Activated naive CD4-positive, alpha-beta T cell treated with anti-CD3 and anti-CD28 coated beads, Interleukin-2, amount 10 ng/mL, durations not matched to agents 7 days and 5 days (primary cell): ENCODE measurements around the gene SPTB.

Experiments used
- CTCF ChIA-PET: fragments of 350-600 bp; sonication (Branson Sonifier 250); formaldehyde crosslinking; loops from one replicate; lab custom pipeline; 2021; ENCODE audit warnings: antibody characterized with exemption; lab: Charles Lee
- DNase-seq: peaks from one replicate; pipeline ENCODE4 v3.0.0-alpha.2; 2020
- H3K27ac Mint-ChIP-seq: one replicate; pipeline ENCODE4 v1.8.0; 2021; ENCODE audit warnings: mild to moderate bottlenecking, moderate library complexity, mixed read lengths
- H3K27me3 Mint-ChIP-seq: one replicate; pipeline ENCODE4 v1.8.0; 2021; ENCODE audit warnings: mild to moderate bottlenecking, mixed read lengths
- H3K36me3 Mint-ChIP-seq: one replicate; pipeline ENCODE4 v1.8.0; 2021; ENCODE audit warnings: mixed read lengths
- H3K4me1 Mint-ChIP-seq: one replicate; pipeline ENCODE4 v1.8.0; 2021; ENCODE audit warnings: mixed read lengths
- H3K4me3 Mint-ChIP-seq: one replicate; pipeline ENCODE4 v1.8.0; 2021; ENCODE audit warnings: mild to moderate bottlenecking, moderate library complexity, mixed read lengths
- H3K9me3 Mint-ChIP-seq: one replicate; pipeline ENCODE4 v1.8.0; 2021; ENCODE audit warnings: mixed read lengths

SPTB gene

GRCh38 chr14:64855721-64856528, 23.8 kb downstream of the SPTB start:
- Mint-ChIP-seq H3K4me1 (no peaks in the 10 kb centered on the region), H3K36me3 (no peaks in the 10 kb centered on the region), H3K4me3 (no peak overlapping the region), H3K27ac (no peak overlapping the region), H3K27me3 (peaks cover 48% of the 10 kb centered on the region), H3K9me3 (no peaks in the 10 kb centered on the region)
- CTCF ChIA-PET = no interaction called here
- DNase-seq = no peak

GRCh38 chr14:64850369-64851137, 29.2 kb downstream of the SPTB start:
- Mint-ChIP-seq H3K9me3 (no peaks in the 10 kb centered on the region), H3K36me3 (no peaks in the 10 kb centered on the region), H3K4me3 (no peak overlapping the region), H3K4me1 (peaks cover 4% of the 10 kb centered on the region), H3K27me3 (peaks cover 45% of the 10 kb centered on the region), H3K27ac (no peak overlapping the region)
- no peak for DNase-seq
- CTCF ChIA-PET = no interaction called here

DNA sequence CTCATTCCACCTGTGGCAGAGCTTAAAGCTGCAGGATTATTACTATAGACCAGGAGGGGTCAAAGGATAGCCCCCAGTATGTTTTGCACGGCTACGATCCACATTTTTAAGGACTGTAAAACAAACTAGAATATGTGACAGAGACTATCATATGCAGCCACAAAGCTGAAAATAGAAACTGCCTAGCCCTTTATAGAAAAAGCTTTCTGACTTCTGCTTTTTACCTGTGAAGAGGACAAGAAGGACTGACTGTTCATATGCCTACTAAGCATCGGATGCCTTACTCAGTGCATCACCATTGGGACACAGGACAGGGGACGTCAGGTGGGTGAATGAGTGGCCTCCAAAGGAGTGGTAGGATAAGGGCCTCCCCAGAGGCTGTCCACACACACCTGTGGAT, 29.8 kb downstream of the SPTB start:
- no peaks in the 10 kb centered on the region for H3K9me3 Mint-ChIP-seq
- H3K4me1 Mint-ChIP-seq = peaks cover 4% of the 10 kb centered on the region
- no peak overlapping the region for H3K27ac Mint-ChIP-seq
- CTCF ChIA-PET = no interaction called here
- no peak for DNase-seq
- no peak overlapping the region for H3K4me3 Mint-ChIP-seq
- H3K27me3 Mint-ChIP-seq = peaks cover 44% of the 10 kb centered on the region
- no peaks in the 10 kb centered on the region for H3K36me3 Mint-ChIP-seq

- H3K9me3 Mint-ChIP-seq = no peaks in the 10 kb centered on the region
- no peak for DNase-seq
- no peaks in the 10 kb centered on the region for H3K36me3 Mint-ChIP-seq
- no peak overlapping the region for H3K4me3 Mint-ChIP-seq
- peaks cover 51% of the 10 kb centered on the region for H3K27me3 Mint-ChIP-seq
- no peak overlapping the region for H3K27ac Mint-ChIP-seq
- H3K4me1 Mint-ChIP-seq = peaks cover 4% of the 10 kb centered on the region
- CTCF ChIA-PET = interaction anchor here (1.2 kb wide), 2 partner anchors 12 to 43 kb away, joined by 3 read pairs; no protein-coding TSS in a partner anchor
Observed at GRCh38 chr14:64848239-64848638, 31.5 kb downstream of the SPTB start.

- Mint-ChIP-seq H3K9me3 (no peaks in the 10 kb centered on the region), H3K27ac (no peak overlapping the region), H3K4me3 (no peak overlapping the region), H3K4me1 (peaks cover 4% of the 10 kb centered on the region), H3K36me3 (no peaks in the 10 kb centered on the region), H3K27me3 (peaks cover 54% of the 10 kb centered on the region)
- CTCF ChIA-PET = no interaction called here
- DNase-seq = no peak
Observed at GRCh38 chr14:64846319-64846718, 33.4 kb downstream of the SPTB start.

DNA sequence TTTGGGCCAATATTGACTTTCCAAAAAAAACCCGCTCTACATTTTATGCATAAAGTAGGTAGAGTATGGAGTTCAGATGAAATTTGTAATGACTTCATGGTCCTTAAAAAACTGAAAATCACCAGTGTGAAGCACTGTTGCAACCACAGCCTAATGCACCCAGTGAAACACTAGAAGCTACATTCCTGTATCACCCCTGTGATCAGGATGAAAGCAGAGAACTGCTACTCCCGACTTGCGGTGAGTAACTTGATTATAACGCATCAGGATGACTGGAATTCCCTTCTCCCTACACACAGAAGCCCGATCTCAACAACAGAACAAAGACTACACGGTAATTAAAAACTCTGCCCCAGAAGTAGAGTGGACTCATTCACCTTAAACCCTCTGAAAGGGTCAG, 33.8 kb downstream of the SPTB start:
- Mint-ChIP-seq H3K9me3 (no peaks in the 10 kb centered on the region), H3K4me3 (no peak overlapping the region), H3K27ac (no peak overlapping the region), H3K27me3 (peaks cover 59% of the 10 kb centered on the region), H3K36me3 (no peaks in the 10 kb centered on the region), H3K4me1 (peaks cover 4% of the 10 kb centered on the region)
- CTCF ChIA-PET = no interaction called here
- DNase-seq = no peak

- no peak overlapping the region for H3K27ac Mint-ChIP-seq
- CTCF ChIA-PET = no interaction called here
- H3K4me1 Mint-ChIP-seq = peaks cover 4% of the 10 kb centered on the region
- no peak for DNase-seq
- H3K36me3 Mint-ChIP-seq = no peaks in the 10 kb centered on the region
- H3K9me3 Mint-ChIP-seq = no peaks in the 10 kb centered on the region
- no peak overlapping the region for H3K4me3 Mint-ChIP-seq
- peaks cover 56% of the 10 kb centered on the region for H3K27me3 Mint-ChIP-seq
Observed at GRCh38 chr14:64844969-64845536, 34.7 kb downstream of the SPTB start.

GRCh38 chr14:64844272-64844671, 35.4 kb downstream of the SPTB start:
- H3K27me3 Mint-ChIP-seq = peaks cover 60% of the 10 kb centered on the region
- H3K4me3 Mint-ChIP-seq = no peak overlapping the region
- no peak overlapping the region for H3K27ac Mint-ChIP-seq
- DNase-seq = no peak
- no peaks in the 10 kb centered on the region for H3K36me3 Mint-ChIP-seq
- H3K4me1 Mint-ChIP-seq = peaks cover 4% of the 10 kb centered on the region
- no peaks in the 10 kb centered on the region for H3K9me3 Mint-ChIP-seq
- CTCF ChIA-PET = no interaction called here

GRCh38 chr14:64843548-64843947, 36.2 kb downstream of the SPTB start:
- CTCF ChIA-PET = no interaction called here
- H3K4me3 Mint-ChIP-seq = no peak overlapping the region
- peaks cover 4% of the 10 kb centered on the region for H3K4me1 Mint-ChIP-seq
- DNase-seq = no peak
- no peaks in the 10 kb centered on the region for H3K9me3 Mint-ChIP-seq
- no peaks in the 10 kb centered on the region for H3K36me3 Mint-ChIP-seq
- H3K27ac Mint-ChIP-seq = no peak overlapping the region
- peaks cover 60% of the 10 kb centered on the region for H3K27me3 Mint-ChIP-seq

DNA sequence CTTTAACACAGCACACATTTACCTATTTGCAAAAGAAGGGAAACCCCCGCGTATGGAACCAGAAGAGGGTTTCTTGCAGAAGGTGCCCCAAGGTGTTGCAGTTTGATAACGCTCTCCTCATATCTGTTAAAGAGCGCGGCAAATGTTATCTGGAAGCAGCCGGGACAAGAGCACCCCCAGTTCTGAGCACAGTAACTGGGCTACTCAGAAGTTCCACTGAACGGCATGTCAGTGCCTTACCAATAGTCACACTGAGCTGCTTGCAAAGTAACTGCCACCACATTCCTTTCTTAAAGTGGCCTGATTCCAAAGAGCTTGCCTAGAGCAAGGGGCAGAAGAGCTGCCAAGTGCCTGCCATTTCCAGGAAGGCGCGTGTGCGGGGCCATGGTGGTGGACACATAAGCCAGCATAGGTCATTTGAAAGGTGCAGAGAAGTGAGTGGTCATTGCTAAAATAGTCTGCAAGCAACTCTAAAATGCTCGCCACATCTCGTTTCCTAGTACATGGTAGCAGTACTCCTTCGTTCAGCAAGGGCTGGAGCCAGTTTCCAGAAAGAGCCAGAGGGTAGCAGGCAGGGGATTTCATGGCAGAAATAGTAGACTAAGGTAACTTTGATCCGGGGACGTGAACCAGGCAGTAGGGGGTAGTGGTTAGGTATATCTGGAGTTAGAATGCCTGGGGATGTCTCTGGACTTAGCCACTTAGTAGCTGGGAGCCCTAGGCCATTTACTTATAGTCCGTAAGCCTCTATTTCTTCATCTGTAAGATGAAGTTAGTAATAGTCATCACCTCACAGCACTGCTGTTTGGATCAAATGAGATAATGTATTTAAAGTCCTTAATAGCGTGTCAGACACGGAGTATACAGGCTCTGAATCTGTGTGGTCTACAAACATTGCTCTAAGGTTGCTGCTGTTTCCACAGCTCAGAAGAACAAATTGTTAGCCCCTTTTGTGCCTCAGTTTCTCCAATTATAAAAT, 37.6 kb downstream of the SPTB start:
- CTCF ChIA-PET = no interaction called here
- H3K27me3 Mint-ChIP-seq = peaks cover 56% of the 10 kb centered on the region
- no peaks in the 10 kb centered on the region for H3K9me3 Mint-ChIP-seq
- no peaks in the 10 kb centered on the region for H3K4me1 Mint-ChIP-seq
- no peak overlapping the region for H3K4me3 Mint-ChIP-seq
- H3K27ac Mint-ChIP-seq = no peak overlapping the region
- H3K36me3 Mint-ChIP-seq = no peaks in the 10 kb centered on the region
- no peak for DNase-seq

- Mint-ChIP-seq H3K36me3 (no peaks in the 10 kb centered on the region), H3K4me1 (no peaks in the 10 kb centered on the region), H3K27me3 (peaks cover 54% of the 10 kb centered on the region), H3K27ac (no peak overlapping the region), H3K4me3 (no peak overlapping the region), H3K9me3 (no peaks in the 10 kb centered on the region)
- no peak for DNase-seq
- CTCF ChIA-PET = interaction anchor here (1.1 to 2.2 kb wide), 2 partner anchors 18 to 145 kb away, joined by 3 to 6 read pairs; partner anchors contain the start of gene FNTB
Observed at GRCh38 chr14:64841121-64841651, 38.5 kb downstream of the SPTB start.

GRCh38 chr14:64838656-64839055, 41.1 kb downstream of the SPTB start:
- H3K4me3 Mint-ChIP-seq = no peak overlapping the region
- no peaks in the 10 kb centered on the region for H3K4me1 Mint-ChIP-seq
- CTCF ChIA-PET = no interaction called here
- no peak for DNase-seq
- no peaks in the 10 kb centered on the region for H3K36me3 Mint-ChIP-seq
- no peaks in the 10 kb centered on the region for H3K9me3 Mint-ChIP-seq
- no peak overlapping the region for H3K27ac Mint-ChIP-seq
- H3K27me3 Mint-ChIP-seq = peaks cover 45% of the 10 kb centered on the region

GRCh38 chr14:64835431-64835830, 44.3 kb downstream of the SPTB start:
- CTCF ChIA-PET = no interaction called here
- no peak for DNase-seq
- Mint-ChIP-seq H3K27me3 (peaks cover 22% of the 10 kb centered on the region), H3K4me3 (no peak overlapping the region), H3K27ac (no peak overlapping the region), H3K9me3 (no peaks in the 10 kb centered on the region), H3K36me3 (no peaks in the 10 kb centered on the region), H3K4me1 (no peaks in the 10 kb centered on the region)
